Endothelial cell (in vitro differentiated cells): ENCODE measurements around the gene PPT2. TPM values are rescaled to one million over a fixed set of nuclear protein-coding genes. Genes with fewer than 3 reads are reported as not detected.

Source experiments
- DNase-seq: peaks from one replicate; pipeline ENCODE4 v3.0.0; 2021; ENCODE audit warnings: low spot score
- H3K27ac Mint-ChIP-seq: one replicate; pipeline ENCODE4 v1.8.0; 2021; ENCODE audit warnings: mixed read lengths, inconsistent platforms; ENCODE audit not compliant: unreplicated experiment
- H3K27me3 Mint-ChIP-seq: one replicate; pipeline ENCODE4 v1.8.0; 2021; ENCODE audit warnings: mild to moderate bottlenecking, moderate library complexity, mixed read lengths, inconsistent platforms; ENCODE audit not compliant: unreplicated experiment
- H3K36me3 Mint-ChIP-seq: one replicate; pipeline ENCODE4 v1.8.0; 2021; ENCODE audit warnings: mild to moderate bottlenecking, low read depth, mixed read lengths, inconsistent platforms; ENCODE audit not compliant: unreplicated experiment
- H3K4me1 Mint-ChIP-seq: one replicate; pipeline ENCODE4 v1.8.0; 2021; ENCODE audit warnings: mild to moderate bottlenecking, mixed read lengths, inconsistent platforms; ENCODE audit not compliant: unreplicated experiment
- H3K4me3 Mint-ChIP-seq: one replicate; pipeline ENCODE4 v1.8.0; 2021; ENCODE audit warnings: mild to moderate bottlenecking, mixed read lengths, inconsistent platforms; ENCODE audit not compliant: unreplicated experiment
- H3K9me3 Mint-ChIP-seq: one replicate; pipeline ENCODE4 v1.8.0; 2021; ENCODE audit warnings: mixed read lengths, inconsistent platforms; ENCODE audit not compliant: unreplicated experiment
- CTCF ChIP-seq: fragments of 200-600 bp; sonication (generic); IDR thresholded peaks from one replicate; pipeline ENCODE4 v1.5.0; 2021; ENCODE audit warnings: antibody characterized with exemption; ENCODE audit not compliant: unreplicated experiment
- total RNA-seq: library from RNA; stranded (reverse); fragmentation: NEBNext Ultra II Directional; extraction: Animal tissue kit (Norgen Biotek cat#: 25700); gene quantifications from one replicate; pipeline ENCODE4 v1.2.1, GENCODE V29; 2021; ENCODE audit not compliant: unreplicated experiment

Gene PPT2
- total RNA-seq, 1 donor from 2014 or later: 44.4 TPM

DNA sequence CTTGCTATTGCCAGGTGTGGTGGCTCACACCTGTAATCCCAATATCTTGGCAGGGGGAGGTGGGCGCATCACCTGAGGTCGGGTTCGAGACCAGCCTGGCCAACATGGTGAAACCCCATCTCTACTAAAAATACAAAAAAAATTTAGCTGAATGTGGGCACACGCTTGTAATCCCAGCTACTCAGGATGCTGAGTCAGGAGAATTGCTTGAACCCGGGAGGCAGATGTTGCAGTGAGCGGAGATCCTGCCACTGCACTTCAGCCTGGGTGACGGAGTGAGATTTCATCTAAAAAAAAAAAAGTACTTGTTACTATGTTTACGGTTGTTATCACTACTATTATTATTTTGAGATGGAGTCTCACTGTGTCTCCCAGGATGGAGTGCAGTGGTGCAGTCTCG lies 3.0 kb downstream of the PPT2 start:
- Mint-ChIP-seq H3K36me3 (peaks cover 11% of the 10 kb centered on the region), H3K9me3 (no peaks in the 10 kb centered on the region), H3K27ac (no peak overlapping the region), H3K27me3 (peaks cover 2% of the 10 kb centered on the region), H3K4me3 (no peak overlapping the region), H3K4me1 (peaks cover 23% of the 10 kb centered on the region)
- no peak for DNase-seq
- TF ChIP-seq CTCF: no peak

DNA sequence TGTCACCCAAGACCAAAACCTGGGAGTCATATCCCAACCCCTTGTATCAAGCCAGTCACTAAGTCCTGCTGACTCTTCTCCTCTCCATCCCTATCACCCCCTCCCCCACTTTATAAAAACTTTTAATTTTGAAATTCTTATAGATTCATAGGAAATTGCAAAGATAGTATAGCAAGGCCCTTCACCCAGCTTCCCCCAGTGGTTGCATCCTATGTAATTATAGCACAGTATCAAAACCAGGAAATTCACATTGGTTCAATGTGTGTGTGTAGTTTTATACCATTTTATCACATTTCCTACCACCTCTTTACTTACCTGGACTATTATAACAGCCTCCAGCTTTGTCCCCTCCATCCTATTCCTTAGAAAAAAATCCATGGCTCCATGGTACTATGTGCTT lies 4.1 kb downstream of the PPT2 start:
- no peak for TF ChIP-seq CTCF
- H3K4me3 Mint-ChIP-seq: peak overlapping the region; percentile 83
- H3K4me1 Mint-ChIP-seq: peaks cover 20% of the 10 kb centered on the region
- H3K36me3 Mint-ChIP-seq: peaks cover 18% of the 10 kb centered on the region
- peaks cover 3% of the 10 kb centered on the region for H3K27me3 Mint-ChIP-seq
- no peak overlapping the region for H3K27ac Mint-ChIP-seq
- no peak for DNase-seq
- H3K9me3 Mint-ChIP-seq: no peaks in the 10 kb centered on the region

GRCh38 chr6:32163559-32164258 lies 9.8 kb downstream of the PPT2 start:
- H3K27ac Mint-ChIP-seq: peak overlapping the region; percentile 91
- peaks cover 13% of the 10 kb centered on the region for H3K27me3 Mint-ChIP-seq
- no peaks in the 10 kb centered on the region for H3K9me3 Mint-ChIP-seq
- DNase-seq: no peak
- no peak overlapping the region for H3K4me3 Mint-ChIP-seq
- TF ChIP-seq CTCF: no peak
- H3K36me3 Mint-ChIP-seq: peaks cover 30% of the 10 kb centered on the region
- H3K4me1 Mint-ChIP-seq: peaks cover 31% of the 10 kb centered on the region

GRCh38 chr6:32164295-32164694 lies 10.4 kb downstream of the PPT2 start, which contains the start of gene EGFL8:
TSS of gene EGFL8 (plus strand) at chr6:32164595. CDS start at chr6:32166166, 1,571 bp downstream.
- Mint-ChIP-seq H3K9me3 (no peaks in the 10 kb centered on the region), H3K27ac (peak within 1 kb of the TSS; percentile 91), H3K4me3 (peak within 1 kb of the TSS; percentile 47), H3K27me3 (peaks cover 13% of the 10 kb centered on the region), H3K36me3 (peaks cover 32% of the 10 kb centered on the region), H3K4me1 (peaks cover 31% of the 10 kb centered on the region)
- TF ChIP-seq CTCF: no peak
- DNase-seq: no peak

DNA sequence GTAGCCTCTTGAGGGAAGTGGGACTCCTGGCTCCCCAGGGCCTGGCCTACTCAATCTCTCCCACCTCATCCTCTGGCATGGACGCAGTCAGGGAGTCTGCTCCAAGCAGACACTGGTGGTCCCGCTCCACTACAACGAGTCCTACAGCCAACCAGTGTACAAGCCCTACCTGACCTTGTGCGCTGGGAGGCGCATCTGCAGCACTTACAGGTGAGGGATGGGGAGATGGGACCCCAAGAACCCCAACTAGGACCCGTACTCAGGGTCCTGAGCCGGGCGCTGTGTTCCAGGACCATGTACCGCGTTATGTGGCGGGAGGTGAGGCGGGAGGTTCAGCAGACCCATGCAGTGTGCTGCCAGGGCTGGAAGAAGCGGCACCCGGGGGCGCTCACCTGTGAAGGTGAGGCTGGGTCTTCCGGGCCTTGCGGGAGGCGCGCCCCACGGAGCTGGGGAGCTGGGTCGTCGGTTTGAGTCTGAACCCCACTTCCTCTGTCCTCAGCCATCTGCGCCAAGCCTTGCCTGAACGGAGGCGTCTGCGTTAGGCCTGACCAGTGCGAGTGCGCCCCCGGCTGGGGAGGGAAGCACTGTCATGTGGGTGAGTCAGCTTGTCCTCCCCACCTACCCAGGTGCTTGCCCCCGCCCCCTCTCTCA lies 12.6 kb downstream of the PPT2 start:
- H3K36me3 Mint-ChIP-seq: peaks cover 43% of the 10 kb centered on the region
- TF ChIP-seq CTCF: no peak
- peaks cover 36% of the 10 kb centered on the region for H3K4me1 Mint-ChIP-seq
- no peak overlapping the region for H3K27ac Mint-ChIP-seq
- no peak for DNase-seq
- no peak overlapping the region for H3K4me3 Mint-ChIP-seq
- peaks cover 15% of the 10 kb centered on the region for H3K27me3 Mint-ChIP-seq
- no peaks in the 10 kb centered on the region for H3K9me3 Mint-ChIP-seq
